A549 treated with GW870086 at 1 μM for 4 hours (cell line): ENCODE measurements around the gene WNK1. TPM values are rescaled to one million over a fixed set of nuclear protein-coding genes. Genes with fewer than 3 reads are reported as not detected.

Experiments
- total RNA-seq: library from RNA; stranded (reverse); fragments of 200-300 nt; extraction: Qiagen RNA extraction; gene quantifications from 5 replicates; pipeline ENCODE4 v1.2.3, GENCODE V29; 2022; ENCODE audit warnings: low read depth

WNK1 gene
- 65.9 to 108 TPM (median 96.2 TPM) in 5 replicates for total RNA-seq

DNA sequence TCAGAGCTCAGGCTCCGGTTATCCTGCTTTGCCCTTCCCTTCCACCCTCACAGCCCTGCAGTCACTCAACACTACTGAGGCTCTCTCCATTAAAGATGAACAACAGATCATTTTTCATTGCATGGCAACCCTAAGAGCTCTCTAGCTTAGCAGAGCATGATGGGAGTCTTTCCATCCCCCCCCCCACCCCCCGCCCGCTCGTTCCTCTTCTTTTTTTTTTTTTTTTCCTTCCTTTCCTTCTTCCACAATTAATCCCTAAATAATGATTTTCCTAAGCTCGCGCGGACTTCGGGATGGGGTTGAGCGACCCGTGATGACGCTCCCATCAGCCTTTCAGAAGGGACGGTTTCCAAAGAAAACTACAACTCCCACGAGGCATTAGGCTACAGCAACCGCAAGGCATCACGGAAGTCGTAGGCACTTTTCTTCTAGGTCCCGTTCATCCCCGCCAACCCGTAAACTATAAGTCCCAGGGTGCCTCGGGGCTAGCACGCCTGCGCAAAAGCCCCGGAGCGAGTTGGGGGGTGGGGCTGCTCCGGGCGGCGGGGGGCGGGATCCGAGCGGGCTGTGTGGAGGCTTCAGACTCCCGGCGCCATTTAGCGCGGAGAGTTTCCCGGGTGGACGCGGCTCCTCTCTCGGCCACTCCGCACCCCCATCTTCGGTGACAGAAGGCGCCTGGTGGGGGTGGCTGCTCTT, at the start of gene WNK1:
WNK1 (plus strand) TSS at position 581 of the 696 bp plus-strand sequence. CDS start 987 bp downstream, outside the sequence.

DNA sequence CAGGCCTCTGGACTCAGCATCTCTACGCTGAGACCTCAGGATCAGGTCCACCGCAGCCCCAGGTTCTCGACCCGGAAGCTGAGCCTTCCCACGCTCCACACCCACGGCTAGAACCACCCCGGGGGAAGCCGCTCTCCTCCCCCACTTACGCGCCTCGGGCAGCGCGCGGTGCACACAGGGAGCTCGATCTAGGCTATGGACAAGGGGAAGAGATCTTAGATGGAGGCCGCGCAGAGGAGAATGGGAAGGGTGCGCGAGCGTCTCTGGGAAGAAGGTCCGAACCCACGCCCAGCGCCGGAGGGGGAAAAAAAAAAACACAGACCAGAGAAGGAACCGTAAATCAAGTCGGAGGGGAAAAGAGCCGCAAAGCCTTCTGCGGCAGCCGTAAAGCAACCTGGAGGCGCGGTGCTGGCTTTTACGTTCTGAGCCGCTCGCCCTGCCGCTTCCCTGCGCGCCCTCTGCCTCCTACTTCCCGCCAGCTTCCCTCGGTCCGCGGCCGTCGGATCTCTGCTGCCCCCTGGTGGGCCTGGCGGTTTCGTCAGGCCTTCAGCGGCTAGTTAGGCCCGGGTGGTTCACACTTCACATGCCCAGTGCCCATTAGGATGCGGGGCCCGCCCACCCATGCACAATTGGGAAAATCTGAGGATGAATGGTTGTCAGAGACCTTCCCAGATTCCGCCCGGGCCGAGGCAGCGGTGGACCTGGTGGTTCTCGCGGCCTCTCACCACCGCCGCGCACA, 197.2 kb downstream of the WNK1 start, which contains the start of gene RAD52:
RAD52 (minus strand) TSS at position 242 of the 739 bp plus-strand sequence. CDS start 16,636 bp downstream, outside the sequence.

Other genes starting within 250 kb of the WNK1 start
- gene NINJ2, start 89.1 kb upstream of the WNK1 start, total RNA-seq: 0.29 to 1.1 TPM (median 0.89 TPM) in 5 replicates
- gene RAD52, start 197.1 kb downstream of the WNK1 start, total RNA-seq: 6.4 to 12.3 TPM (median 9.6 TPM) in 5 replicates
- gene ERC1, start 238.6 kb downstream of the WNK1 start, total RNA-seq: 11.5 to 16.3 TPM (median 15.8 TPM) in 5 replicates